Retinal pigment epithelial cell (primary cell): ENCODE data around the gene RANBP3L.
"Not testable (repeated sequence)": the region's sequence is repeated elsewhere in the genome, so short reads cannot be mapped to it uniquely, and the experiment has no call there.

ENCODE experiments used
- DNase-seq: peaks from one replicate; pipeline ENCODE4 v3.0.0-alpha.2; 2010; ENCODE audit warnings: low read depth
- H3K4me3 ChIP-seq: 2 replicates; pipeline ENCODE4 v1.5.1; 2011; ENCODE audit warnings: mild to moderate bottlenecking, low read length, control low read depth, moderate library complexity
- CTCF ChIP-seq: conservative IDR thresholded peaks from 2 replicates; pipeline ENCODE4 v1.5.1; 2011; ENCODE audit warnings: low read depth, low read length, control low read depth, inconsistent platforms

Gene RANBP3L

GRCh38 chr5:36304095-36304805, 2.5 kb upstream of the RANBP3L start:
- DNase-seq = no peak
- no peak for TF ChIP-seq CTCF
- no peak overlapping the region for H3K4me3 ChIP-seq

GRCh38 chr5:36300927-36301540, 668 bp downstream of the RANBP3L start:
- no peak for TF ChIP-seq CTCF
- DNase-seq = no peak
- H3K4me3 ChIP-seq = no peak overlapping the region

- DNase-seq = no peak
- H3K4me3 ChIP-seq = no peak overlapping the region
- no peak for TF ChIP-seq CTCF
Measured at GRCh38 chr5:36300191-36300926, 1.3 kb downstream of the RANBP3L start.

GRCh38 chr5:36298552-36298951, 3.1 kb downstream of the RANBP3L start:
- TF ChIP-seq CTCF = no peak
- DNase-seq = no peak
- no peak overlapping the region for H3K4me3 ChIP-seq

GRCh38 chr5:36297653-36298052, 4.0 kb downstream of the RANBP3L start:
- no peak for TF ChIP-seq CTCF
- no peak for DNase-seq

GRCh38 chr5:36285837-36286615, 15.7 kb downstream of the RANBP3L start:
- TF ChIP-seq CTCF = no peak
- DNase-seq = no peak
- H3K4me3 ChIP-seq = no peak overlapping the region

More at GRCh38 chr5:36297653-36298052, 4.0 kb downstream of the RANBP3L start:
- no peak overlapping the region for H3K4me3 ChIP-seq

- not testable (repeated sequence) for DNase-seq, H3K4me3 ChIP-seq
Measured at GRCh38 chr5:36283775-36284174, 17.9 kb downstream of the RANBP3L start.
